ENCODE data around the gene DPP7.

The DPP7 gene

GRCh38 chr9:137111788-137112563 lies 2.6 kb downstream of the DPP7 start:
- DNase-seq (ENCODE audit: low read depth in 2 of 2): no peak

- DNase-seq (ENCODE audit: low read depth in 2 of 2): no peak
Observed at GRCh38 chr9:137110911-137111787, 3.4 kb downstream of the DPP7 start.

GRCh38 chr9:137110147-137110910 lies 4.2 kb downstream of the DPP7 start:
- DNase-seq (ENCODE audit: low read depth in 2 of 2): no peak

GRCh38 chr9:137109250-137110146 lies 5.0 kb downstream of the DPP7 start:
- no peak for DNase-seq (ENCODE audit: low read depth in 2 of 2)

- DNase-seq (ENCODE audit: low read depth in 2 of 2): no peak
Observed at GRCh38 chr9:137108608-137109249, 5.8 kb downstream of the DPP7 start.

DNA sequence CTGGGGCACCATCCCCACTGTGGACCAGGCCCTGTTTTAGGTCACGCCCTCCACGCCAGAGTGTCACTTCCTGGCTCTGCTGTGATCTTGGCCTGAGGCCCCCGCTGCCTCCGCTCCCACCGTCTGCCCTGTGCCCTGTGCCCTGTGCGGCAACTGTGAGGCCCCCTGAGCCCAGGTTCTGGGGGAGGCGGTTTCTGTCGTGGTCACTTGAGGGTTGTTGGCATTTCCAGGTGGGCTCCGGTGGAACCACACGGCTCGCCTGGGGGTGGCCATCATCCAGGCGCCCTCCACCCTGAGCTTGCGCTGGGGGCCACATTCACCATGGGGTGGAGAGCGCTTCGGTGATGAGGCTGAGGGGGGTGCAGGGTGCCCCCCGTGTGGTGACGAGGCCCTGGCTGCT lies 6.6 kb downstream of the DPP7 start:
- no peak for DNase-seq (ENCODE audit: low read depth in 2 of 2)

DNA sequence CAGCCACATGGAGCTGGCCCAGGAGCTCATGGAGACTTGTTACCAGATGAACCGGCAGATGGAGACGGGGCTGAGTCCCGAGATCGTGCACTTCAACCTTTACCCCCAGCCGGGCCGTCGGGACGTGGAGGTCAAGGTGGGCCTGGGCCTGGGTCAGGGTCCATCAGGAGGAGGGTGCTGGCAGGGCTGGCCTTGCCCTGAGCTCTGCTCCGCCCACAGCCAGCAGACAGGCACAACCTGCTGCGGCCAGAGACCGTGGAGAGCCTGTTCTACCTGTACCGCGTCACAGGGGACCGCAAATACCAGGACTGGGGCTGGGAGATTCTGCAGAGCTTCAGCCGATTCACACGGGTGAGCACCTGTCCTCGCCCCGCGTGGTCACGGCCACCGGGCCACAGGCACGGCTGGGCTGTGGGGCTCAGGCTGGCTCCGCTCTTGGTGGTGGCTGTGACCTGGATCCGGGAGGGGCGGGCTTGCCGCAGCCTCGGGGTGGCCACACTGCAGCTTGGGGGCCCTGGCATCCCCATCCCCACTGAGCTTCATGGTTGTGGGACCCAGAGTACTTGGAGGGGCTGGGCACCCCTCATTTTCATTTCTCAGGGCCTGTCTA lies 7.1 kb downstream of the DPP7 start:
- DNase-seq (ENCODE audit: low read depth in 2 of 2): no peak

- DNase-seq (ENCODE audit: low read depth in 2 of 2): no peak
Observed at GRCh38 chr9:137106662-137107250, 7.8 kb downstream of the DPP7 start.

DNA sequence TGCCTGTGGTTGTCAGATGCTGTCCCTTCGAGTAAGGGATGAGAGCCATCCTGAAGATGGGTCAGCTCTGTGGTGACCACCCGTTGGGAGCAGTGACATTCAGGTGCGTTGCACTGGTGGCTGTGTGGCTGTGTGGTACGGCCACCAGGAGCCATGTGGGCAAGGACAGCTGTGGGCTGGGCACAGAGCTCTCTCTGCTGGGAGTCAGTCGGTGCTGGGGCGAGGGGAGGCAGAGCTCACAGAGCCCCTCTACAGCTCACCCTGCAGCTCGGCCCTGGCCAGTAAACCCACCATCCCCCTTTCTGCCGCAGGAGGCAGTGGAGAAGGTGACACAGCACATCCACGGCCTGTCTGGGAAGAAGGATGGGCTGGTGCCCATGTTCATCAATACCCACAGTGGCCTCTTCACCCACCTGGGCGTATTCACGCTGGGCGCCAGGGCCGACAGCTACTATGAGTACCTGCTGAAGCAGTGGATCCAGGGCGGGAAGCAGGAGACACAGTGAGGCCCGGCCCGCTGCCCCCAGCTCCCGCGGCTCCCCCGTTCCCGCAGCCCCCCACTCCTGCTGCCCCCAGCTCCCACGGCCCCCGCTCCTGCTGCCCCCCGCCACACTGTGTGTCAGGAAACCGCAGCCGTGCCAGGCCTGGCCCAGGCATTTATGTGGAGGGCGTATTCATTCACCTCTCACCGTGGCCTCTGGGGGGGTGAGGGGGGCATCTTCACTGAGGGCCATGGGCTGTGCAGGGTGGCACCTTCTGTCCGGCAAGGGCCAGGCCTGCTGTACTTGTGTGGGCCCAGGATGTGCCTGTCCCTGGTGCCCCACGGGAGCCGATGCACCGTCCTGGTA lies 8.5 kb downstream of the DPP7 start:
- DNase-seq (ENCODE audit: low read depth in 2 of 2): no peak

- no peak for DNase-seq (ENCODE audit: low read depth in 2 of 2)
Observed at GRCh38 chr9:137103206-137103999, 11.1 kb downstream of the DPP7 start.

GRCh38 chr9:137099231-137099630 lies 15.3 kb downstream of the DPP7 start:
- no peak for DNase-seq (ENCODE audit: low read depth in 2 of 2)

DNA sequence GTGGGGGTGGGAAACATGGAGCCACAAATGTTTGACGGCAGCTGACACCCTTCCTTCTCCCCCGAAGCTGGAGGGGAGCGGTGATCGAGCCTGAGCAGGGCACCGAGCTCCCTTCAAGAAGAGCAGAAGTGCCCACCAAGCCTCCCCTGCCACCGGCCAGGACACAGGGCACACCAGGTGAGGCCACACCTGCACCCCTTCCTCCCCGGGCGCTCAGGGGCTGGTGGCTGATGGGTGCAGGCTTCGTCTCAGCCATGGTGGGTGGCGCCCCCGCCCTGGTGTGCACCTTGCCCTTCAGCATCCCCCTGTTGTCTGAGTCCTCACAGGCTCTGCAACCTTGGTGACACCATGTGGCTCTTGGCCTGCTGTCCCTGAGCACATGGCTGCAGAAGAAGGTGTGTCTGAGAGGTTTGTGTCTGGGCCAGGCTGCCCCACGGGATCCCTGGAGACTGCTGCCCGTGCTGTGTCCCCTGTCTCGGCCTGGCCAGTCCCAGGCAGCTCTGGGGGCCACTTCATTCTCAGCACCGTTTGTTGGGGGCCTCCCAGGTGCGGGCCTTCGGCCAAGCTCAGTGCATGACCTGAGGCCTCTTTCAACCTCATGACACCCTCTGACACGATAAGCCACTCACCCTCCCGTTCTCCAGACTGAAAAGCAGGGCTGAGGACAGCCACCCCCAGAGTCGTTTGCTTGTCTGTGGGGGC lies 16.6 kb downstream of the DPP7 start:
- no peak for DNase-seq (ENCODE audit: low read depth in 2 of 2)

DNA sequence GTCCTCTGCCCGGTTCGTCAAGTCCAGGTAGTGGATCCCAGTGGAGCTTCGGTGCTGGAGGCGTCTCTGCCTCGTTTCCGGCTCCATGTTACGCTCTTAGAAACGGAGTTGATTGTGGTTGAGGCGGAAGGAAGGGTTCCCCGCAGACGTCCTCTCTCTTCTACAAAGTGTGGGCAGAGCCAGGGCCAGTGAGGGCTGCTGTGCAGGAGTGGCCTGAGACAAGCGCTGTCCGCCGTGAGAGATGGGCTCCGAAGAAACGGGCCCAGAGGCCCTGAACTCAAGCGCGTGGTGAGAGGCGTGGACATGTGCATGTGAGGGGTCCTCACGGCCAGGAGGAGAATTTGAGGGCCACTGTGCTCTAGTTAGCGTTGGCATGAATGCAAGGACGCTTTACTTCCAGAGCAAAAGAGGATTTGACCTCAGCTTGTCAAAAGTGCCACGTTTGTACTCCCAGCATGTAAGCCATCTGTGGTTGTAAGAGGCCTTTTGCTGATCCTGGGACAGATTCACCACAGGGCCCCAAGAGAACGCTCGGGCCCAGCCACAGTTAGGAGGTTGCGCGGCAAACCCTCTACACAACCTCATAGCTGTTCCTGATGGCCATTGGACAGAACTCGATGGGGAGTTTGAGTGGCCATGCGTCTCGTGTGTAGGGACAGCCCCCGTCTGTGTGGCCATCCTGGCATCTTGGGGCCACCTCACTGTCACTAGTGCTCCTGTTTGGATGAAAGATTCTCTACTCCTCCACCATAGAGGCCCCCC lies 17.6 kb downstream of the DPP7 start:
- DNase-seq (ENCODE audit: low read depth in 2 of 2): no peak

DNA sequence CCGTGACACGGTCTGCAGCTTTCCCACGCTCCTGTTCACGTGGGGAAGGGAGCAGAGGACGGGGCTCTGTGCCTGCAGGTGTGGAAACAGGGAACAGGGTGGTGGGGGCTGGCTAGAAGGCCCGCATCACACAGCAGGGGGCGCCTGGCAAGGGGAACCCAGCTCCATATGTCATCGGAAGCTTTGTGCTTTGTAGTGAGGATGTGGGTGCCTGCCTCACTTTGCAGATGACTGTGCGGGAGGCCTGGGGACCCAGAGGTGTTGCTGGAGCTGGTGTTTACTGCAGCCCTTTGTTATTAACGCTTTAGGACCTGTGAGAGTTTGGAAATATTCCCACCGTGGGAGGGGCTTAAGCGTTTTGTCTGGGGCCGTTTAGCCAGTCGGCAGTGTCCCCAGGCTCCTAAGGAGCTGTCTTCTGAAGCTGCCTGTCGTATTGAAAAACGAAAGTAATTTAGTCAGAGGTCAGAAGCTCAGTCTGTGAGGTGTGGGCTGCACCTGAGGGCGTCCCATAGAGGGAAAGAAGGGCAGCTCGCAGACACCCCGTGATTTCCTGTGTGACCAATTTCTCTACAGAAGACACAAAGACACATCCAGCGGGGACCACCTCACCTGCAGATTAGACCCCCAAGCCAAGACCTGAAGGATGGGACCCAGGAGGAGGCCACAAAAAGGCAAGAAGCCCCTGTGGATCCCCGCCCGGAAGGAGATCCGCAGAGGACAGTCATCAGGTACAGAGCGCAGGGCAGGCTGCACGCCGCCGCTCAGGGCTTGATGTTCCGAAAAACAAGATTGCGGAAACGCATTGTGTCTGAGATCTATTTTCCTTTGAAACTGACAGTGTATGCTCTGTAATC lies 18.6 kb downstream of the DPP7 start:
- DNase-seq (ENCODE audit: low read depth in 2 of 2): peak; percentile 73 to 80

GRCh38 chr9:137089232-137089947 lies 25.1 kb downstream of the DPP7 start:
- DNase-seq (ENCODE audit: low read depth in 2 of 2): no peak

All from stimulated activated CD4-positive, alpha-beta T cell treated with anti-CD3 and anti-CD28 coated beads, Interleukin-4, amount 100 ng/mL, for 48 hours (primary cell).